H9 (cell line): ENCODE results near the gene TLDC2. TPM values are rescaled to one million over a fixed set of nuclear protein-coding genes. Genes with fewer than 3 reads are reported as not detected.

Experiments used
- DNase-seq: peaks from one replicate; pipeline ENCODE4 v3.0.0-alpha.2; 2017
- H2AFZ ChIP-seq: one replicate; pipeline ENCODE4 v1.6.1; 2013; ENCODE audit warnings: mild to moderate bottlenecking, low read length, control low read depth, moderate library complexity
- H2AK5ac ChIP-seq: 2 replicates; pipeline ENCODE4 v1.6.1; 2013; ENCODE audit warnings: low read length, control low read depth, mixed read lengths; ENCODE audit not compliant: insufficient read length
- H2BK120ac ChIP-seq: one replicate; pipeline ENCODE4 v1.6.1; 2013; ENCODE audit warnings: low read depth, mild to moderate bottlenecking, low read length, control low read depth, inconsistent platforms; ENCODE audit not compliant: poor library complexity, severe bottlenecking
- H2BK12ac ChIP-seq: 2 replicates; pipeline ENCODE4 v1.6.1; 2013; ENCODE audit warnings: low read length, control low read depth, mixed read lengths, low read depth; ENCODE audit not compliant: insufficient read length
- H2BK15ac ChIP-seq: 2 replicates; pipeline ENCODE4 v1.6.1; 2013; ENCODE audit warnings: low read depth, low read length, control low read depth
- H2BK20ac ChIP-seq: one replicate; pipeline ENCODE4 v1.6.1; 2013; ENCODE audit warnings: low read depth, mild to moderate bottlenecking, low read length, control low read depth, inconsistent platforms; ENCODE audit not compliant: poor library complexity, severe bottlenecking
- H2BK5ac ChIP-seq: 2 replicates; pipeline ENCODE4 v1.6.1; 2013; ENCODE audit warnings: low read length, control low read depth, mixed read lengths; ENCODE audit not compliant: insufficient read length
- H3K14ac ChIP-seq: 2 replicates; pipeline ENCODE4 v1.6.1; 2013; ENCODE audit warnings: low read length, control low read depth; ENCODE audit not compliant: insufficient read depth
- H3K18ac ChIP-seq: 2 replicates; pipeline ENCODE4 v1.6.1; 2013; ENCODE audit warnings: low read depth, mild to moderate bottlenecking, mixed read lengths, low read length, control low read depth; ENCODE audit not compliant: insufficient read length
- H3K23ac ChIP-seq: 2 replicates; pipeline ENCODE4 v1.6.1; 2013; ENCODE audit warnings: low read length, control low read depth, mixed read lengths, low read depth; ENCODE audit not compliant: insufficient read length
- H3K23me2 ChIP-seq: 2 replicates; pipeline ENCODE4 v1.6.1; 2013; ENCODE audit warnings: low read depth, mild to moderate bottlenecking, mixed read lengths, low read length, control low read depth; ENCODE audit not compliant: insufficient read length, poor library complexity, severe bottlenecking
- H3K27ac ChIP-seq: 2 replicates; pipeline ENCODE4 v1.5.1; 2013; ENCODE audit warnings: low read length, control low read depth, mixed read lengths, low read depth; ENCODE audit not compliant: insufficient read length
- H3K27me3 ChIP-seq: 2 replicates; pipeline ENCODE4 v1.6.1; 2013; ENCODE audit warnings: low read length, control low read depth, inconsistent platforms; ENCODE audit not compliant: insufficient read depth
- H3K4ac ChIP-seq: 2 replicates; pipeline ENCODE4 v1.6.1; 2013; ENCODE audit warnings: low read depth, mild to moderate bottlenecking, control low read depth, inconsistent platforms, low read length, moderate library complexity
- H3K4me1 ChIP-seq: 2 replicates; pipeline ENCODE4 v1.6.1; 2013; ENCODE audit warnings: low read length, control low read depth, inconsistent platforms; ENCODE audit not compliant: insufficient read depth
- H3K4me2 ChIP-seq: 2 replicates; pipeline ENCODE4 v1.6.1; 2013; ENCODE audit warnings: low read length, control low read depth, mixed read lengths; ENCODE audit not compliant: insufficient read length, insufficient read depth
- H3K56ac ChIP-seq: 2 replicates; pipeline ENCODE4 v1.6.1; 2013; ENCODE audit warnings: low read depth, mild to moderate bottlenecking, mixed read lengths, low read length, control low read depth; ENCODE audit not compliant: insufficient read length
- H3K79me1 ChIP-seq: 2 replicates; pipeline ENCODE4 v1.6.1; 2013; ENCODE audit warnings: low read depth, mild to moderate bottlenecking, moderate library complexity, low read length, control low read depth, inconsistent platforms; ENCODE audit not compliant: insufficient read depth, poor library complexity, severe bottlenecking
- H3K79me2 ChIP-seq: 2 replicates; pipeline ENCODE4 v1.6.1; 2013; ENCODE audit warnings: low read length, control low read depth, inconsistent platforms; ENCODE audit not compliant: insufficient read depth
- H3K9ac ChIP-seq: 2 replicates; pipeline ENCODE4 v1.6.1; 2013; ENCODE audit warnings: low read length, control low read depth, mixed read lengths; ENCODE audit not compliant: insufficient read length; ENCODE audit errors: extremely low read depth
- H3K9me3 ChIP-seq: one replicate; pipeline ENCODE4 v1.6.1; 2013; ENCODE audit warnings: low read depth, low read length, inconsistent platforms; ENCODE audit not compliant: control insufficient read depth
- H3T11ph ChIP-seq: one replicate; pipeline ENCODE4 v1.6.1; 2013; ENCODE audit warnings: mild to moderate bottlenecking, low read length, control low read depth, inconsistent platforms
- H4K20me1 ChIP-seq: one replicate; pipeline ENCODE4 v1.6.1; 2013; ENCODE audit not compliant: control insufficient read depth, insufficient read length, insufficient read depth
- H4K5ac ChIP-seq: 2 replicates; pipeline ENCODE4 v1.6.1; 2013; ENCODE audit warnings: low read depth, mild to moderate bottlenecking, mixed read lengths, low read length, control low read depth; ENCODE audit not compliant: insufficient read length
- H4K8ac ChIP-seq: replicated peaks from 2 replicates; pipeline ENCODE4 v1.6.1; 2013; ENCODE audit warnings: low read length, control low read depth, mixed read lengths, low read depth; ENCODE audit not compliant: insufficient read length
- H4K91ac ChIP-seq: 2 replicates; pipeline ENCODE4 v1.6.1; 2013; ENCODE audit warnings: low read depth, mild to moderate bottlenecking, moderate library complexity, mixed read lengths, low read length, control low read depth; ENCODE audit not compliant: insufficient read length
- H3K27ac Mint-ChIP-seq, 3 experiments: 2 replicates in 2 of 3; 3 replicates in 1 of 3; pipeline ENCODE4 v1.8.0; 2020 to 2021; ENCODE audit warnings: mixed read lengths in 3 of 3, mild to moderate bottlenecking in 1 of 3, moderate library complexity in 1 of 3
- H3K27me3 Mint-ChIP-seq: 2 replicates; pipeline ENCODE4 v1.8.0; 2021; ENCODE audit warnings: low read depth, mild to moderate bottlenecking, moderate library complexity, mixed read lengths
- H3K36me3 Mint-ChIP-seq, 3 experiments: 2 replicates in 2 of 3; 3 replicates in 1 of 3; pipeline ENCODE4 v1.8.0; 2020 to 2021; ENCODE audit warnings: low read depth in 3 of 3, mixed read lengths in 3 of 3; ENCODE audit not compliant: insufficient read depth in 1 of 3
- H3K4me1 Mint-ChIP-seq, 2 experiments: 2 replicates each; pipeline ENCODE4 v1.8.0; 2020; ENCODE audit warnings: mixed read lengths in 2 of 2
- H3K4me3 Mint-ChIP-seq, 2 experiments: 2 replicates in 1 of 2; 3 replicates in 1 of 2; pipeline ENCODE4 v1.8.0; 2020 to 2021; ENCODE audit warnings: mild to moderate bottlenecking in 2 of 2, mixed read lengths in 2 of 2, moderate library complexity in 1 of 2
- H3K9me3 Mint-ChIP-seq, 2 experiments: 2 replicates in 1 of 2; 3 replicates in 1 of 2; pipeline ENCODE4 v1.8.0; 2020; ENCODE audit warnings: mild to moderate bottlenecking in 2 of 2, mixed read lengths in 2 of 2, moderate library complexity in 1 of 2
- CTCF ChIP-seq: fragments of 200-600 bp; sonication (generic); conservative IDR thresholded peaks from 3 replicates; pipeline ENCODE4 v1.8.0; 2021; ENCODE audit warnings: antibody characterized with exemption, mild to moderate bottlenecking
- WGBS: extraction: QIAGEN DNeasy Blood & Tissue Kit; methylation state at CpG from one replicate; pipeline ENCODE4 v1.1.7; 2013; ENCODE audit warnings: missing lambda C conversion rate, low lambda C conversion rate, mixed read lengths; ENCODE audit not compliant: insufficient read length; ENCODE audit errors: extremely low coverage; 5-methylcytosine and 5-hydroxymethylcytosine counted together
- total RNA-seq: library from RNA; stranded (reverse); gene quantifications from 2 replicates; pipeline ENCODE4 v1.2.1, GENCODE V29; 2021

TLDC2 gene
- total RNA-seq, 1 experiment from 2014 or later: 0.11 TPM

GRCh38 chr20:36890586-36890985, 14.6 kb downstream of the TLDC2 start:
- peak overlapping the region in 2 of 3 experiments; percentile 45 to 61; a peak in 3 of 7 replicates for H3K27ac Mint-ChIP-seq
- DNase-seq: no peak
- no peak overlapping the region for H2BK120ac ChIP-seq
- H4K8ac ChIP-seq: no peak overlapping the region
- TF ChIP-seq CTCF: no peak
- no peaks in the 10 kb centered on the region for H3K9me3 Mint-ChIP-seq
- H3K4me3 Mint-ChIP-seq: no peak overlapping the region
- H4K20me1 ChIP-seq: no peaks in the 10 kb centered on the region
- H2BK5ac ChIP-seq: no peak overlapping the region
- H3K79me2 ChIP-seq: no peaks in the 10 kb centered on the region
- no peak overlapping the region for H3K9ac ChIP-seq
- no peaks in the 10 kb centered on the region for H3K79me1 ChIP-seq
- H3K4ac ChIP-seq: no peak overlapping the region
- no peak overlapping the region for H2BK12ac ChIP-seq
- H3K4me1 Mint-ChIP-seq: peaks cover 16 to 19% of the 10 kb centered on the region in 2 experiments
- H4K5ac ChIP-seq: no peak overlapping the region
- no peak overlapping the region for H3K14ac ChIP-seq
- H3K23ac ChIP-seq: no peak overlapping the region
- H3K4me1 ChIP-seq: no peaks in the 10 kb centered on the region; the same call in 1 of the 2 replicates
- H3K23me2 ChIP-seq: no peaks in the 10 kb centered on the region
- no peak overlapping the region for H3K4me2 ChIP-seq
- H3K18ac ChIP-seq: no peak overlapping the region
- H2AFZ ChIP-seq: no peak overlapping the region
- peaks cover 0 to 38% (median 34%) of the 10 kb centered on the region in 3 experiments; a peak in 5 of 7 replicates for H3K36me3 Mint-ChIP-seq
- no peak overlapping the region for H2AK5ac ChIP-seq
- H2BK20ac ChIP-seq: no peak overlapping the region
- H3K27me3 ChIP-seq: no peaks in the 10 kb centered on the region
- H4K91ac ChIP-seq: no peak overlapping the region
- H3K9me3 ChIP-seq: no peaks in the 10 kb centered on the region
- H3T11ph ChIP-seq: no peak overlapping the region
- no peaks in the 10 kb centered on the region for H3K27me3 Mint-ChIP-seq
- no CpG with 5 or more reads among the region's 9 CpGs for WGBS
- H3K56ac ChIP-seq: no peak overlapping the region
- no peak overlapping the region for H3K27ac ChIP-seq
- H2BK15ac ChIP-seq: no peak overlapping the region
